Hematopoietic multipotent progenitor cell treated with erythropoietin and hydrocortisone succinate and interleukin-3 and kit ligand, for 17 days (in vitro differentiated cells): ENCODE measurements around the gene CDK16.

Experiments
- DNase-seq: peaks from one replicate; pipeline ENCODE4 v3.0.0-alpha.2; 2015; ENCODE audit warnings: low spot score

Gene CDK16

GRCh38 chrX:47218280-47218919 is at the start of gene CDK16:
Gene CDK16 (plus strand): TSS chrX:47218681. CDS start chrX:47223558, 4,877 bp downstream.
- DNase-seq: peak; percentile 87

DNA sequence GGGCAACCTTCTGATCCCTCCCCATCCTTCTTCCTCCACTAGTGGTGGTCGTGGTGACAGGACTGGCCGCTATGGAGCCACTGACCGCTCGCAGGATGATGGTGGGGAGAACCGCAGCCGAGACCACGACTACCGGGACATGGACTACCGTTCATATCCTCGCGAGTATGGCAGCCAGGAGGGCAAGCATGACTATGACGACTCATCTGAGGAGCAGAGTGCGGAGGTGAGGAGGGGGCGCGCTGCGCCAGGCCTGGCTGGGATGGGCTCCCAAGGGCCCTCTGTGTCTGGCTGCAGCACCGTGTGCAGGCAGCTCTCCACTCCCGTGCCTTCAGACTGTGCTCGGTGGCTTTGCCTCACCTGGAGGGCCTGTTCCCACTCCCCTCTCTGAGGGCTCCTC is 49.2 kb upstream of the CDK16 start:
- no peak for DNase-seq

- no peak for DNase-seq
Measured at GRCh38 chrX:47169726-47170515, 48.6 kb upstream of the CDK16 start.

- DNase-seq: no peak
Measured at GRCh38 chrX:47170861-47171692, 47.4 kb upstream of the CDK16 start.

DNA sequence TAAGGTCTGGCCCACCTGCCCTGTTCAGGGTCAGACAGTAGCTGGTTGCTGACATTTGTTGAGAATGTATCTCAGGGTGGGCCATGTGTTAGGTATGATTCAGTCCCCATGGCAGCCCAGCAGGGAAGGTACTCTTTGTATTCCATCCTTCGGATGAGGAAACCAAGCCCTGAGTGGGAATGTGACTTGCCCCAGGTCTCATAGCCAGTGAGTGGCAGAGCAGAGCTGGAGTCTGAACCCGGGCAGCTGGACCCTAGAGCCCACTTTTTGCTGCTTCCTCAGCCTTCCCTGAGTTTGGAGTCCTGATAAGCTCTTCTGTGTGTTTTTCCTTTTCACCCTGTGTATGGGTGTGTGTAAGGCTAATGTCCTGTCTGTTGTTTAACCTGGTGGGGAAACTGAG is 46.5 kb upstream of the CDK16 start:
- DNase-seq: no peak

GRCh38 chrX:47172549-47172948 is 45.9 kb upstream of the CDK16 start:
- no peak for DNase-seq

DNA sequence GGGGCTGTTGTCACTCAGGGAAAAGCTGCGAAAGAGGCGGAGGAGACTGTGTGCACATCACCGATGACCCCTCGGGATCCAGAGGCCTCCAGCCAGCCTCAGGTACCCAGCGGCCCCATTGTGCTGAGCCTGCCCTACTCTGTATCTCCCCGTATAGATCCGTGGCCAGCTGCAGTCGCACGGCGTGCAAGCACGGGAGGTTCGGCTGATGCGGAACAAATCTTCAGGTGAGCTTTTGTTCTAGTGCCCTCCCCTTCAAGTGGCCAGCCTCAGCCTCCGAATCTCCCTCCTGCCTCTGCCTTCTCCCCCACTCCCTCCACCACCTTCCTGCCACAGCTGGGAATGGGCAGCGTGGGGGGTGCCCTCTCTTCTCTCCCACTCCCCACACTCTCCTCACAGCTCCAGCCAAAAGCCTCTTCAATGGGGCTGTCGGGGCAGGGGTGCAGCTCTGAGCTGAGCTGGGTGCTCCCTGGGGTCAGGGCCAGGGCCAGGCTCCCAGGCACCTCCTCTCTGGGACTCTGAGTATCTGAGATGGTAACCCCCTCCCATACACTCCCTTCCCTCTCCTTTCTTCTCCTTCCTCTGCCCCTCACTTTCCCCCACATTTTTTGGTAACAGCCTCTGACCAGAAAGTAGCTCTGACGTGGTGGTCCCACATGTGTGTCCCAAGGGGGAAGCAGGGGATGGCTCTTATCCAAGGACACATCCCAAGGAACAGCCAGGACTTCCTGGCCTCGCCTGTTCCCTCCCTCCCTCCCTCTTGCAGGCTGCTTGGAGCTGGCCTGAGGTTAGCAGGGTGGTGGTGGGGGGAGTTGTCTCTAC is 45.3 kb upstream of the CDK16 start:
- DNase-seq: no peak

GRCh38 chrX:47174376-47174775 is 44.1 kb upstream of the CDK16 start:
- DNase-seq: no peak

- no peak for DNase-seq
Measured at GRCh38 chrX:47174846-47175587, 43.5 kb upstream of the CDK16 start.

GRCh38 chrX:47175588-47175980 is 42.9 kb upstream of the CDK16 start:
- no peak for DNase-seq

DNA sequence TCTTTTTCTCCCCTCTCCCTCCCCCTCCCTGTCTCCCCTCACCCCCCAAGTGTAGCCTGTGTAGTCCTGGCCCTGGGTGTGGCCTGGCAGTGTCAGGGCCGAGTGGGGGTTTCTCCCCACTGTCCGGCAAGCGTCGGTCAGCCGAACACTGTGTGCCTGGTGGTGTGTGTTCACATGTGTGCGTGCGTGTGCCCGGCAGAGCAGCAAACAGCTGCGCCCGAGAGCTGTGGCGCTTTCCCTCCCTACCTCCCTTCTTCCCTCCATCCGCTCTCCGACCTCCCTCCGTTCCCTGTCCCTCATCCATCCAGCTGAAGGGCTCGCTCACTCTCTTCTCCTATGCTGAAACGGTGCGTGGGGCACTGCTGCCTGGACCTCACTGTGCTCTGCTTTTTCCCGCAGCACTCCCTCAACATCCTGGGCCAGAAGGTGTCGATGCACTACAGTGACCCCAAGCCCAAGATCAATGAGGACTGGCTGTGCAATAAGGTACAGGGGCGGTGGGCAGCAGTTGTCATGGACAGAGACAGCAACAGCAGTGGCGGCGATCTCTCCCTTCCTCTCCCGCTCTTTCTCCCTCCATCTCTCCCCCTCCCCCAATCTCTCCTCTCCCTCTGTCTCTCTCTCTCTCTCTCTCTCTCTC is 42.3 kb upstream of the CDK16 start:
- DNase-seq: no peak

DNA sequence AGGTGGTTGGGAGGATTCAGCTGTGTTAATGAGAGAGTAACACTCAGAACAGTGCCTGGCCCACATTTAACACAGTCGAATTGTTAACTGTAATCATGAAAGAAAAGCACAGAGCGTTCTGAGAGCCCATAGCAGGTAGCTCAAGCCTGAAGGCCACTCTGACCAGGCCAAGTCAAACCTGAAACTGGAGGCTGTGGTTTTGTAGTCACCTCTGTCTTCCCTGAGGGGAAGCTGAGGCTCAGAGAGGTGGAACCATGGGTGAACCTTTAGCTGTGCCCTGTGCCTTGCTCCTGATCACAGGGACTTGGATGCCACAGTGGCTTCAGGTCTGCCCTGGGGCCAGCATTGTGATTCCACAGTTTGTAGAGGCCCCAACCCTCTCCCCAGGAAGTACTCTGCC is 41.4 kb upstream of the CDK16 start:
- DNase-seq: no peak

- no peak for DNase-seq
Measured at GRCh38 chrX:47178337-47178736, 40.1 kb upstream of the CDK16 start.

DNA sequence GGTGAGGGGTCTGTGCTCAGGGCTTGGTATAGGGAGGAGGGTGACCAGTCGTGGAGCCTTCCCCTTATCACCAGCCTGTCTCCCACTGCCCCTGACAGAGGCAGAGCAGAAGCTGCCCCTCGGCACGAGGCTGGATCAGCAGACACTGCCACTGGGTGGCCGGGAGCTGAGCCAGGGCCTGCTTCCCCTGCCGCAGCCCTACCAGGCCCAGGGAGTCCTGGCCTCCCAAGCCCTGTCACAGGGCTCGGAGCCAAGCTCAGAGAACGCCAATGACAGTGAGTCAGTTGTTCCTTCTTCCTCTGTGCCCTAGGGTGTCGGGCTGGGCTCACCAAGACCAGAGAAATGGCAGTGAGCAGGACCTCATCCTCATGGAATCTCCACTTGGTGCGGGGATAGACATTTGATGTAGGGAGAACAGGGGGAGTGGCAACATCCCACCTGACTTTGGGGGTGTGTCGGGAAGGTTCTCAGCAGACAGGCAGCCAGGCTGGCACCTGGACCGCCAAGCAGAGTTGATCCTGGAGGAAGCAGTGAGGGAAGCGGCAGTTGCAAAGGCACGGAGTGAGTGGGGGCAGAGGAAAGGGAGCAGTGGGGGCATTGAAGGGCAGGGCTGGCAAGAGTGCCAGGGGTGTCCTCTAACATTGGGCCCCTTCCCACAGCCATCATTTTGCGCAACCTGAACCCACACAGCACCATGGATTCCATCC is 39.1 kb upstream of the CDK16 start:
- no peak for DNase-seq

- no peak for DNase-seq
Measured at GRCh38 chrX:47179928-47180255, 38.6 kb upstream of the CDK16 start.

DNA sequence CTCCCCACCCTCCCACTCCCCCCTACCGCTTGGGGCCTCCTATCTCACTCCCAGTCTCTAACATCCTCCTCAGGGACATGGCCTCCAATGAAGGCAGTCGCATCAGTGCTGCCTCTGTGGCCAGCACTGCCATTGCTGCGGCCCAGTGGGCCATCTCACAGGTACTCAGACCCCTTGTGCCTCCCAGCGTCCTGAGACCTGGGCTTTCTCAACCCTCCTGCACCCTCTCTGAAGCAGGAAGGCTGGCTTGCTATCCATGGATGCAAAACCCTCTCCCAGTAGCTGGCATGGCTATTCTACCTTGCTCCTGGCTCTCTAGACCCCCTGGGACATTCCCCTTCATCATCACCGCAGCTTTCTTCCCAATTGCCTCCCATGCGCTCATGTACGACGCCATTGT is 38.1 kb upstream of the CDK16 start:
- no peak for DNase-seq

DNA sequence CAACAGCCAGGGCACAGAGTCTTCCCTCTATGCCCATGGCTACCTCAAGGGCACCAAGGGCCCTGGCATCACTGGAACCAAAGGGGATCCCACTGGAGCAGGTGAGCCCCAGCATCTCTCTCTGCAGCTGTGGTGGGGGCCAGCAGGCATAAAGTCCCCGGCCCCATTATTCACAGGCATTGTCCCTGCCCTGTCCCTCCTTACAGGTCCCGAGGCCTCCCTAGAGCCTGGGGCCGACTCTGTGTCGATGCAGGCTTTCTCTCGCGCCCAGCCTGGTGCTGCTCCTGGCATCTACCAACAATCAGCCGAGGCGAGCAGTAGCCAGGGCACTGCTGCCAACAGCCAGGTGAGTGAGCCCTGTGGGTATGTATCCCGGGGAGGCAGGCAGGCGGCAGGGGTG is 37.2 kb upstream of the CDK16 start:
- DNase-seq: no peak

DNA sequence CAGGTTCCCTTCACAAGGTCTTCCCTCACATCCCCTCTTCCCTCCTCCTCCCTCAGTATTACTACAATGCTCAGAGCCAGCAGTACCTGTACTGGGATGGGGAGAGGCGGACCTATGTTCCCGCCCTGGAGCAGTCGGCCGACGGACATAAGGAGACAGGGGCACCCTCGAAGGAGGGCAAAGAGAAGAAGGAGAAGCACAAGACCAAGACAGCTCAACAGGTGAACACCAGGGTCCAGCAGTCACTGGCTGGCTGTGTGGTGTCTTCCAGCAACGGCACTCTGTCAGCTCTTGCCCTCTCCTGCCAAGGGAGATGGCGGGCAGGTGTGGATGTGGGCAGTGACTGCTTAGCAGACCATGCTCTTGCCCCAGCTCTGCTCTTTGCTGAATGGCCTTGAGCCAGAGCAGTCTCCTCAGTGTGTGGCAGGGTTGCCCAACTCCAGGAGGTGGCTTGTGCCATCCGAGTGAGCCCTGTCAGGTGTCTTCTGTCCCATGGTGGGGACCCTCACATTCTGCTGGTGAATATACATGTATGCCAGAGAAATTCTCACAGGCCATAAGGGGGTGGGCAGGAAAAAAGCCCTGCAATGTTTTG is 36.3 kb upstream of the CDK16 start:
- DNase-seq: no peak

DNA sequence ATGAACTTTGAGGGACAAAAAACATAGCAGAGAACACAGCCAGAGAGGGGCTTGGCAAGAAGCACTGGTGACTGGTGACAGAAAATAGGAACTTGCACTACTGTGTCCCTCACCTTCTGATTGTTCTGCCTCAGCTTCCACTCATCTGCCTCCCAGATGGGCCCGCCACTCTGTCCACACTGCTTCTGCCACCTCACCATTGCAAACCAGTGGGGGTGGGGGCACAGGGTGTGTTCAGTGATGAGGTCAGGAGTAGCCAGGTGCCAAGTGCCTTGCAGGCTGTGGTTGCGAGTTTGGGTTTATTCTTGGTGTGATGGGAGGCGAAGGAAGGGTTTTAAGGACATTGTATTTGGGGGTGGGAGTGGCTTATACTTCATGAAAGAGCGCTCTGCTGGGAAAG is 34.0 kb upstream of the CDK16 start:
- no peak for DNase-seq

GRCh38 chrX:47185241-47185640 is 33.2 kb upstream of the CDK16 start:
- DNase-seq: no peak
